ENCODE measurements around the gene MPV17. TPM values are rescaled to one million over a fixed set of nuclear protein-coding genes. Genes with fewer than 3 reads are reported as not detected.
A peak's percentile ranks its signal among the peaks of the same experiment; 100 is the strongest.
"Not testable (repeated sequence)": the region's sequence is repeated elsewhere in the genome, so short reads cannot be mapped to it uniquely, and the experiment has no call there.

The MPV17 gene
- total and polyA plus RNA-seq, 2 donors (not counting 1 experiment from before 2014, with no cell fraction given), result 103 to 137 TPM

DNA sequence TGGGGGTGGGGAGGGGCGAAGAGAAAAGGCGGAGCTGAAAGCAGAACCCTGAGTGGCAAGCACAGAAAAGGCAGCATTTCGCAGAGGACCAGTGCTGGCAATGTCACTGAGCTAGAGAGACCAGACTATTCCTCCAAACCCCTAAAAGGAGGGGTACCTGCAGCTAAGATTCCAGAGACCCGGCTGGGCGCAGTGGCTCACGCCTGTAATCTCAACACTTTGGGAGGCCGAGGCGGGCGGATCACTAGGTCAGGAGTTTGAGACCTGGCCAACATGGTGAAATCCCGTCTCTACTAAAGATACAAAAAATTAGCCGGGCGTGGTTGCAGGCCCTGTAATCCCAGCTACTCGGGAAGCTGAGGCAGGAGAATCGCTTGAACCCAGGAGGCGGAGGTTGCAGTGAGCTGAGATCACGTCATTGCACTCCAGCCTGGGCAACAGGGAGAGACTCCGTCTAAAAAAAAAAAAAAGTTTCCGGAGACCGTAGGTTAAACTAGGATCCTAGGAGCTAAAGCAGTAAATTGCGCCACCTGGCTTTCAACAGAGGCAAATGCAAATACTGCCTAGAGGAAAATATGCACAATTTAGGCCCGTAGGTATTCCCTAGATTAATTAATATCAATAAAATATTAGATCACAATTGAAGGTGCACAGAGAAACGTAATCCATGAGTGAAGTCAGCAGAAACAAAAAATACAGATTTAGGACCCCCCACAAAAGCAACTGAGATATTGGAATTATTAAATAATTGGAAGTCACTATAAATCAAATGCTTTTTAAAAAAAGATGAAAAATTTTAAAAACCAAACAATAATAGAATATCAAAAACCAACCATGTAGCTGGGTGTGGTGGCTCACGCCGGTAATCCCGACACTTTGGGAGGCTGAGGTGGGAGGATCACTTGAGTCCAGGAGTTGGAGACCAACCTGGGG, 19.5 kb downstream of the MPV17 start:
- ATAC-seq (ENCODE audit: low read depth), result peak; percentile 74
- peak overlapping the region; percentile 61 for H2AFZ ChIP-seq (ENCODE audit: insufficient read depth, low read depth, low read length, poor library complexity, severe bottlenecking)
- POLR2A ChIA-PET, result interaction anchor here (0.6 kb wide), 1 partner anchor 372 kb away, joined by 9 read pairs; no protein-coding TSS in a partner anchor
- no peaks in the 10 kb centered on the region for H3K79me2 ChIP-seq (ENCODE audit: control insufficient read depth, insufficient read depth, low read length)
- H3K9me3 Mint-ChIP-seq (ENCODE audit: insufficient read depth), result no peaks in the 10 kb centered on the region
- no peaks in the 10 kb centered on the region for H3K36me3 ChIP-seq (replicated peaks in 1 of 2; ENCODE audit: control extremely low read depth in 1 of 2, control insufficient read depth in 1 of 2, extremely low read depth in 1 of 2, insufficient read depth in 2 of 2, low read length in 1 of 2)
- H3K4me3 ChIP-seq (ENCODE audit: control extremely low read depth in 1 of 5, extremely low read depth in 1 of 5, insufficient read depth in 1 of 5, low read depth in 2 of 5, low read length in 4 of 5), result peak overlapping the region in 4 of 5 experiments; percentile 7 to 38 (median 26)
- 26% methylated on average over 19 of the region's 25 CpGs for WGBS (ENCODE audit: insufficient coverage)
- peak overlapping the region; percentile 71 for H3K27ac Mint-ChIP-seq
- H3K4me1 Mint-ChIP-seq, result peaks cover 11% of the 10 kb centered on the region
- H3K9ac ChIP-seq (ENCODE audit: low read length), result peak overlapping the region; percentile 48
- CTCF ChIA-PET, result interaction anchor here (0.6 to 3.8 kb wide), 50 partner anchors 9 to 1557 kb away, joined by 3 to 56 read pairs (median 4); partner anchors contain the start of genes CCDC121, GPN1, GTF3C2 and KHK
- peak overlapping the region in 1 of 2 donors; percentile 26 for H3K27ac ChIP-seq (ENCODE audit: low read length in 2 of 2)
- intact Hi-C loops (cut with micrococcal nuclease), result loop anchor here (1.0 to 5.0 kb wide), 7 partner anchors 19 to 457 kb away; partner anchors contain the start of genes MPV17 and SLC30A3
- peak; percentile 70 for DNase-seq
- H3K27me3 ChIP-seq (replicated peaks in 1 of 4; ENCODE audit: control extremely low read depth in 1 of 4, control insufficient read depth in 3 of 4, insufficient read depth in 4 of 4, low read length in 3 of 4), result peaks cover 0 to 36% (median 10%) of the 10 kb centered on the region in 4 experiments
- H3K4me2 ChIP-seq (replicated peaks; ENCODE audit: low read depth, low read length, poor library complexity, severe bottlenecking), result peak overlapping the region; percentile 63
- TF ChIP-seq EZH2 (IDR thresholded peaks at IDR 0.05; ENCODE audit: borderline replicate concordance, insufficient read depth, low read depth, low read length, poor library complexity, severe bottlenecking) (no peak), CTCF (IDR thresholded peaks at IDR 0.05) (peak; percentile 96)
- H3K27me3 Mint-ChIP-seq, result peaks cover 26% of the 10 kb centered on the region
- no peaks in the 10 kb centered on the region for H4K20me1 ChIP-seq (ENCODE audit: control insufficient read depth, insufficient read depth, low read length, poor library complexity, severe bottlenecking)
- H3K9me3 ChIP-seq (ENCODE audit: control extremely low read depth in 1 of 3, control insufficient read depth in 2 of 3, insufficient read depth in 1 of 3, low read length in 2 of 3), result peaks cover 0 to 7% (median 0%) of the 10 kb centered on the region in 3 donors
- H3K4me3 Mint-ChIP-seq, result peak overlapping the region; percentile 74
- H3K4me1 ChIP-seq (ENCODE audit: control insufficient read depth in 2 of 2, insufficient read depth in 2 of 2, low read length in 2 of 2), result peaks cover 14 to 22% of the 10 kb centered on the region in 2 donors

GRCh38 chr2:27300606-27301005, 22.3 kb downstream of the MPV17 start:
- H3K4me1 Mint-ChIP-seq; H3K4me1 ChIP-seq (ENCODE audit: control insufficient read depth in 2 of 2, insufficient read depth in 2 of 2, low read length in 2 of 2); ATAC-seq (ENCODE audit: low read depth); H3K4me3 Mint-ChIP-seq; H3K9me3 ChIP-seq (ENCODE audit: control extremely low read depth in 1 of 3, control insufficient read depth in 2 of 3, insufficient read depth in 1 of 3, low read length in 2 of 3); H3K4me3 ChIP-seq (ENCODE audit: control extremely low read depth in 1 of 5, extremely low read depth in 1 of 5, insufficient read depth in 1 of 5, low read depth in 2 of 5, low read length in 4 of 5); H3K79me2 ChIP-seq (ENCODE audit: control insufficient read depth, insufficient read depth, low read length); DNase-seq; H3K27ac ChIP-seq (ENCODE audit: low read length in 2 of 2); H3K27ac Mint-ChIP-seq; H3K36me3 ChIP-seq (replicated peaks in 1 of 2; ENCODE audit: control extremely low read depth in 1 of 2, control insufficient read depth in 1 of 2, extremely low read depth in 1 of 2, insufficient read depth in 2 of 2, low read length in 1 of 2); H4K20me1 ChIP-seq (ENCODE audit: control insufficient read depth, insufficient read depth, low read length, poor library complexity, severe bottlenecking); H3K4me2 ChIP-seq (replicated peaks; ENCODE audit: low read depth, low read length, poor library complexity, severe bottlenecking); H2AFZ ChIP-seq (ENCODE audit: insufficient read depth, low read depth, low read length, poor library complexity, severe bottlenecking); POLR2A ChIA-PET; H3K9ac ChIP-seq (ENCODE audit: low read length); H3K9me3 Mint-ChIP-seq (ENCODE audit: insufficient read depth): not testable (repeated sequence)
- peaks cover 0 to 23% (median 3%) of the 10 kb centered on the region in 4 experiments for H3K27me3 ChIP-seq (replicated peaks in 1 of 4; ENCODE audit: control extremely low read depth in 1 of 4, control insufficient read depth in 3 of 4, insufficient read depth in 4 of 4, low read length in 3 of 4)
- intact Hi-C loops (cut with micrococcal nuclease), result loop anchor here (5.0 kb wide), 1 partner anchor 38 kb away; the partner anchor contains the start of gene SLC30A3
- WGBS (ENCODE audit: insufficient coverage), result 75% methylated on average over 1 of the region's 4 CpGs
- CTCF ChIA-PET, result interaction anchor here (1.4 to 3.4 kb wide), 4 partner anchors 7 to 455 kb away, joined by 3 to 21 read pairs (median 10); partner anchors contain the start of gene MPV17
- peaks cover 33% of the 10 kb centered on the region for H3K27me3 Mint-ChIP-seq

Data from B cell (primary cell).